Neuron (in vitro differentiated cells): ENCODE data around the gene ASCC1.

Source experiments
- H2AFZ ChIP-seq: one replicate; pipeline ENCODE4 v1.6.1; 2013; ENCODE audit warnings: low read depth, mild to moderate bottlenecking, inconsistent platforms, low read length, moderate library complexity
- H3K27me3 ChIP-seq: one replicate; pipeline ENCODE4 v1.6.1; 2013; ENCODE audit warnings: low read length; ENCODE audit not compliant: insufficient read depth
- H3K36me3 ChIP-seq: one replicate; pipeline ENCODE4 v1.6.1; 2013; ENCODE audit warnings: low read length; ENCODE audit not compliant: insufficient read depth
- H3K4me1 ChIP-seq: one replicate; pipeline ENCODE4 v1.6.1; 2013; ENCODE audit warnings: low read length; ENCODE audit not compliant: insufficient read depth
- H3K4me3 ChIP-seq: 2 replicates; pipeline ENCODE4 v1.5.1; 2013; ENCODE audit warnings: mild to moderate bottlenecking, low read length, moderate library complexity
- H3K9me3 ChIP-seq: one replicate; pipeline ENCODE4 v1.6.1; 2013; ENCODE audit warnings: low read length

The ASCC1 gene

GRCh38 chr10:72068126-72068765, 147.8 kb downstream of the ASCC1 start:
- Histone ChIP-seq H3K27me3 (peaks cover 2% of the 10 kb centered on the region), H2AFZ (no peak overlapping the region), H3K4me3 (no peak overlapping the region), H3K4me1 (peaks cover 13% of the 10 kb centered on the region), H3K9me3 (peaks cover 5% of the 10 kb centered on the region), H3K36me3 (no peaks in the 10 kb centered on the region)

GRCh38 chr10:72067463-72068125, 148.5 kb downstream of the ASCC1 start:
- Histone ChIP-seq H3K27me3 (no peaks in the 10 kb centered on the region), H3K9me3 (peaks cover 5% of the 10 kb centered on the region), H3K4me1 (peaks cover 14% of the 10 kb centered on the region), H3K4me3 (no peak overlapping the region), H3K36me3 (no peaks in the 10 kb centered on the region), H2AFZ (no peak overlapping the region)

- Histone ChIP-seq H3K9me3 (peaks cover 3% of the 10 kb centered on the region), H2AFZ (no peak overlapping the region), H3K36me3 (no peaks in the 10 kb centered on the region), H3K4me3 (no peak overlapping the region), H3K27me3 (no peaks in the 10 kb centered on the region), H3K4me1 (peaks cover 20% of the 10 kb centered on the region)
Measured at GRCh38 chr10:72066318-72067284, 149.5 kb downstream of the ASCC1 start.

GRCh38 chr10:72065439-72066025, 150.5 kb downstream of the ASCC1 start:
- Histone ChIP-seq H3K27me3 (no peaks in the 10 kb centered on the region), H3K4me1 (peaks cover 20% of the 10 kb centered on the region), H3K9me3 (no peaks in the 10 kb centered on the region), H3K4me3 (no peak overlapping the region), H2AFZ (no peak overlapping the region), H3K36me3 (no peaks in the 10 kb centered on the region)

GRCh38 chr10:72063703-72064391, 152.2 kb downstream of the ASCC1 start:
- Histone ChIP-seq H3K27me3 (no peaks in the 10 kb centered on the region), H2AFZ (no peak overlapping the region), H3K36me3 (no peaks in the 10 kb centered on the region), H3K4me3 (no peak overlapping the region), H3K9me3 (no peaks in the 10 kb centered on the region), H3K4me1 (peaks cover 7% of the 10 kb centered on the region)

GRCh38 chr10:72062832-72063702, 153.0 kb downstream of the ASCC1 start:
- Histone ChIP-seq H3K4me3 (no peak overlapping the region), H3K36me3 (no peaks in the 10 kb centered on the region), H3K9me3 (no peaks in the 10 kb centered on the region), H3K4me1 (peaks cover 7% of the 10 kb centered on the region), H2AFZ (no peak overlapping the region), H3K27me3 (no peaks in the 10 kb centered on the region)

- Histone ChIP-seq H2AFZ (no peak overlapping the region), H3K4me3 (no peak overlapping the region), H3K9me3 (no peaks in the 10 kb centered on the region), H3K27me3 (no peaks in the 10 kb centered on the region), H3K36me3 (no peaks in the 10 kb centered on the region), H3K4me1 (peaks cover 7% of the 10 kb centered on the region)
Measured at GRCh38 chr10:72062382-72062781, 153.7 kb downstream of the ASCC1 start.

GRCh38 chr10:72061930-72062329, 154.1 kb downstream of the ASCC1 start:
- H2AFZ ChIP-seq, result no peak overlapping the region
- no peaks in the 10 kb centered on the region for H3K36me3 ChIP-seq
- H3K4me3 ChIP-seq, result no peak overlapping the region
- no peaks in the 10 kb centered on the region for H3K27me3 ChIP-seq
- peaks cover 7% of the 10 kb centered on the region for H3K4me1 ChIP-seq
- H3K9me3 ChIP-seq, result no peaks in the 10 kb centered on the region

- Histone ChIP-seq H3K4me3 (no peak overlapping the region), H3K27me3 (no peaks in the 10 kb centered on the region), H3K4me1 (peaks cover 7% of the 10 kb centered on the region), H3K9me3 (no peaks in the 10 kb centered on the region), H3K36me3 (no peaks in the 10 kb centered on the region), H2AFZ (no peak overlapping the region)
Measured at GRCh38 chr10:72061491-72061890, 154.6 kb downstream of the ASCC1 start.

- Histone ChIP-seq H2AFZ (no peak overlapping the region), H3K27me3 (no peaks in the 10 kb centered on the region), H3K4me3 (no peak overlapping the region), H3K4me1 (peaks cover 7% of the 10 kb centered on the region), H3K36me3 (no peaks in the 10 kb centered on the region), H3K9me3 (no peaks in the 10 kb centered on the region)
Measured at GRCh38 chr10:72059843-72060822, 155.9 kb downstream of the ASCC1 start.
